Fibroblast of skin of right quadriceps (primary cell): ENCODE data around the gene GPC5.
A peak's percentile ranks its signal among the peaks of the same experiment; 100 is the strongest.
"Not testable (repeated sequence)": the region's sequence is repeated elsewhere in the genome, so short reads cannot be mapped to it uniquely, and the experiment has no call there.

Source experiments
- DNase-seq: peaks from one replicate; pipeline ENCODE4 v3.0.0-alpha.2; 2013

The GPC5 gene

DNA sequence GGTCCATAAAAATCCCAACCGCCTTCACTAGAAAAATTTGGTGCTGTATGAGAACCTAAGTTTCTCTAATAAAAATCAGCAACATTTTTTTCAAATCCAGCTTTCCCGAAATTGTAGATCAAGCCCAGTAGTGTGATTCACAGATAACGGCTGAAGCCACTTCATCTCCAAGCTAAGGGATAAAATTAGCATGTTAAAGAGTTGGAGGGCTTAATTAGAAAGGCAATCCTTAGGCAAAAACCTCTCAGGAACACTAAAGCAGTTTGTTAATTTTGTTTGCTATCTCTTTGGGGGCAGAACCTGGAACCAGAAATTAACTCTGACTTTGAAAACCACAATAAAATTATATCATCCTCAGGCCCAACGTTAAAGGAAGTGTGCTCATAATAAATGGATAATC lies 820.2 kb downstream of the GPC5 start:
- DNase-seq, result no peak

DNA sequence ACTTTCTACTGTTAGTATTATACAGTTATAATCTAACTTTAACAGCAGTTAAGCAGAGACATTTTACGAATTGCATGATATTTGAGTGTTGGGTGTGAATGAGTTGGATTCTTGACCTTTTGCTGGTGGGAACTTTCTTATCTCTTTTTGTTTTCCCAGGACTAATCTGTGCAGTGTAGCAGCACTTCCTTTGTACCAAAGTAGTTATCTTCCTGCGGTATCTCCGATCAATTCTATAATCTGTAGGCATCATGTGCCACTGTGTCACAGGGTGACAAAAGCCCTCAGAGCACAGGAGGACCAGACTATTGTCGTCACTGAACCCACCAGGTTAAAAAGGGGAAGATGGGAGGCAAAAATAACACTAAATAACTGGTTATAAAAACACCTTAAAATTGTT lies 823.5 kb downstream of the GPC5 start:
- DNase-seq, result no peak

DNA sequence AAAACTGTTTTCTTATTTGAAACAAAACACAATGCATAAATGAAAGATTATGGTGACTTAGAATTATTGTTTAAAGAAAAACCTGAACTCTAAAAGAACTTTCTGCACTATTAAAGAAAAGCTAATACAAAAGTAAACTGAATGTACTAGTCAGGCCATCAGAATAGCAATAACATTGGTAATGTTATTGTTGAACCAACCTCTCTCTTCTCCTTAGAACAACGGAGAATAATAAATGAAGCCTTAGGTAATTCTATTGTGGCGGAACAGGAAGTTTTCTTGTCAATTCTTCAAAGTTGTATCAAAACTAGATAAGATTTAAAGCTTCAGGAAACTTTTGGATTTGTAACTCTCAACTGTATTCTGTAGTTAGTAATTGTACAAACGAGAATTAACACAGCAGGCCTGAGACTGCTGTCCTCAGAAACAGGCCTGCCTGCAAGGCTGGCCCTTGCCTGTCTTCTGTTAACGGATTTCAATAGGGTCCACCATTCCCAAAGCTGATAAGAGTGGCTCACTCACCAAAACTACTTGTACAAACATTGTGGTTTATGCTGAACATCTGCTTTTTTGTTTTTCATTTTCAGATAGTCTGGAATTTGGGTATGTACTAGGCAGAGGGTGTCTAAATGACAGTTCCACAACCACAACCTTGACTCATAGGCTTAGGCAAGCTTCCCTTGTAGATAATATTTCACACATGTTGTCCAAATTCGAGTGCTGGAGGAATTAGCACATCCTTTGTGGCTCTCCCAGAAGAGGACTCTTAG lies 825.8 kb downstream of the GPC5 start:
- peak; percentile 85 for DNase-seq

DNA sequence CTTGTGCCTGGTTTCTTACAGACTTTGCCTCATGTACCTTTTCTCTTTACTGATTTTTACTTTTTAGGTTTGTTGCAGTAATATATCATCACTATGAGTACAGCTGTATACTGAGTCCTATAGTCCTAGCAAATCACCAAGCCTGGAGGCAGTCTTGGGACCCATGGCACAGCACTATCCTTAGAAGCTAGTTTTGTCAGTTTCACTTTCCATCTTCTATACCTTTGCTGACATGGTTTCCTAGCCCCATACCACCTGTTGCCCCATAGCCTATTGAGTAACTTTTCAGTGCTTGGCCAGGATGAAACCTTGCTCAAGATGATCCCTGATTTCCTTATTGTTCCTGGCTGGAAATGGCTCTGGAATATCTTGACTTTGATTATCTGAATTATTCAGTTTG lies 826.4 kb downstream of the GPC5 start:
- no peak for DNase-seq

DNA sequence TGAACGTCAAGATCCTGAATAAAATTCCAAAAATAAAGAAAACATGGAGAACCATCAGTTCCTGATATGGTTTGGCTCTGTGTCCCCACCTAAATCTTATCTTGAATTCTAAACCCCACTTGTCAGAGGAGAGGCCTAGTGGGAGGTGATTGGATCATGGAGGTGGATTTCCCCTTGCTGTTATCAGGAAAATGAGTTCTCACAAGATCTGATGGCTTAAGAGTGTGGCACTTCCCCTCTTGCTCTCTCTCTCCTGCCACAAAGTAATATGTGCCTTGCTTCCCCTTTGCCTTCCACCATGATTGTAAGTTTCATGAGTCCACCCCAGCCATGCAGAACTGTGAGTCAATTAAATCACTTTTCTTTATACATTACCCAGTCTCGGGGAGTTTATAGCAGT lies 827.4 kb downstream of the GPC5 start:
- DNase-seq, result no peak

DNA sequence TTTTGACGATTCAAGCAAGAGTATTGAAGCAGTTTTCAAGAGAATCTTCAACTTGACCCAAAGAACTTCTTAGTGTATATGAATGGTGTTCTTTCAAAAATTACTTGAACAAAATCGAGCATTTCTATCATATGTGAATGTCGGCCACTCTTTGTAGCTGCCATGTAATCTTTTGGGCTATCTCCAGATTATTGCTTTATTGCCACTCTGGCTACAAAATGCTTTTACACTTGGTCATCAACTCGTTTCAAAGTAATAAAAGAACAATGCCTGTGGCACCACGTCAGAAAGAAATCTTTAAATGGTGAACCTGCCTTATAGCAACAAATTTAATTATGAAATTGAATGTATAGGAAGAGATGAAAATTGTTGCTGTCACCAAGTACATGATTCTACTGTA lies 834.5 kb downstream of the GPC5 start:
- DNase-seq, result no peak

DNA sequence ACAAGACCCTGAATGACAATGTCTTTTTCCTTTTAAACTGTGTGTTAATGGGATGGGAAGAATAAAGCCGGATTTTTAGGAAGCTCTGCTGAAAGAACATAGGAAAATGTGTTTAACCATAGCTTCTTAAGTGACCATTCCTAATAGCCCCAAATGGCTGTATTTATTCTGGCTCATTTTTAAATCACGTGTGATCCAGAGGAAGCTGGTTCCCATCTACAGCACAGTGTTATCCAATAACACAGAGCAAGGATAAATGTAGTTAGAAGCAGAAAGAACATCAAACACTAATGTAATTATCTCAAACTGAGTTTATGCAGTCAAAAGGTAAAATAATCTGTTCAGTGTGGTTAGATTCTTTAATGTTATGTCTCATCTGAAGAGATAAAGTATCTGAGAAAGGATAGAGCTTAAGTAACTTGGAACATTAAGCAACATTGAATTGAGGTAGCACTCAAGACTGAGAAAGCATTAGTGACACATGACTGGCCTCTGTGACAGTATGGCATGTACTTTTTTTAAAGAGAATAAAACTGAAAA lies 853.3 kb downstream of the GPC5 start:
- no peak for DNase-seq

DNA sequence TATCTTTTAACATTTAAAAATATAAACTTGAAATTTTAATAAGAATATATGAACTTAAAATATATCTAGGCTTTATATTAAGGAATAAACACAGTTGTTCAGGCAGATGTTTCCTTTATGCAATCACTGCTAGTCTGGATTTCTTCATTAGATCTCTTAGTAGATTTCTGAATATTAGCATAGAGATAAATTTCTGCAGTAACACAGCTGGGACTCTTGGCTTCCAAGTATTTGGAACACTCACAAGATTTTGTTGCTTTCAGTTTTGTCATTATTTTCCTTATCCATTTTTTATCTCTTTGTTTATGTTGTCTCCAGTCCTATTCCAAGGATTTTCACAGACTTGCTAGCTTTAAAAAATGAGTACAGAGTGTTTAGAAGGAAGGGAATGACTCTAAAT lies 857.1 kb downstream of the GPC5 start:
- DNase-seq, result no peak

DNA sequence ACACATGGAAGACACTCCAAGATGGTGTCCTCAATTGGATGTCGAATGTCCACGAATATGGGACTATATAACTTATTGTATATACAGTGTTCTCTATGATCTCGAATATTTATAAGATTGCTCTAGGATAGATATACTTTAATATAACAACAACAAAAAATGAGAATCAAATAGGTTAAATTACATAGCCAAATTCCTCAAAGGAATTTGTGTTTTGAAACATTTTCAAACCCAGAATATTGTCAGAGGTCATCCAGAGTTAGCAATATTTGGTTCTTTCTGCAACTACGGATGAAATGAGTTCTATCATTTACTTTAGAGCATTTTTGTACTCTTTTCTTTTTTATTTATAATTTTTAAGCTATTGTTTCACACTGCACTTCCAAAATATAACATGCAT lies 857.8 kb downstream of the GPC5 start:
- no peak for DNase-seq

DNA sequence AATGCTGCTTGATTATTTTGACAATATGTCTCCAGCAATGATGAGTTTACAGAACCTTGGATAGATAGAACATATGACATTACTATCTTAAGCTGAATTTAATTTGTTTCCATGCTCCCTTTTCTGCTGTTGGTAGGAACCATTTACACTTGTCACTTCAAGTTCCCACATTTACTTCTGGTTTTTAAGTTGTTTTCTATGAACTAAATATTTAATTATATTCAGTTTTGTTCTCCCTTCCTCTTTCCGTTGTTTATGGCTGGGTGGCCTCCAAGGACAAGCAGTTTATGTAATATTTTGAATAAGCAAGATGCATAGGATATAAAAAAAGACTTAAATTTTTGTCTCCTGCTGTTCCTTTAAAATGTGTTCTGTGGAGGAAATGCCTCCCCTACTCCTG lies 860.6 kb downstream of the GPC5 start:
- no peak for DNase-seq

DNA sequence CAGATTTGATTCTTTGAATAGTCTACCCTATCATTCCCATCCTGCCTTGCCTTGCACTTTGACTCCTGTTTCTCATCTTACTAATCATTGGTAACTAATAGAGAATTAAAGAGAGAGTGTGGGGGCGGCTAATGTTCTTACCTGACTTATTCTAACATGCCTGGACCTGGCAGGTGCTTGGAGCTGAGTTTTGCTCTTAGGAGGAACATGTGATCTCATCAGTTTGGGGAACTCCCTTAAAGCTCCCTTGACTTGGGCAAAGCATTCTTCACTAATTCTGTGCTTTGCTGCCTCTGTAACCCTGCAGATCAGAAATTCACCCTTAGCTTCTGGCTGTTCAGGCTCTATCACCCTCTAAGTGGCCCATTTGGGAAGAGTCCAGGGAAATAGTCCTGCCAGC lies 861.1 kb downstream of the GPC5 start:
- DNase-seq, result no peak

DNA sequence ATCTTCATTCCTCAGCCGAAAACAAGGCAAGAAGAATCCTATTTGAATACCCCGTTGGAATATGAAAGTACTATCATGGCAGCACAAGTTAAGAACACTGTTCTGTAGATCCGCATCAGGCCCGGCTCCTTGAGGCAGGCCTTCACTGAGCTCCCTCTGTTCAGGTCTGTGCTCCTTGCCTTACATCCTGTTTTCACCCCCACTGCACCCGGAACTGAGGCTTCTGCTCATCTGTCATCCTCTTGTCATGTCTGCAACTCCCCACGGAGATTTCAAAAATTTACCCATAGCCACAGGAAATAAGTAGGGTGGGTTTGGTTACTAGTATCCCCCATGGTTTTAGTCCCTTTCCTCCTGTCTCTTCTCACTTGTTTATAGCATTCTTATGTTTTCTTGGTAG lies 861.9 kb downstream of the GPC5 start:
- DNase-seq, result no peak

DNA sequence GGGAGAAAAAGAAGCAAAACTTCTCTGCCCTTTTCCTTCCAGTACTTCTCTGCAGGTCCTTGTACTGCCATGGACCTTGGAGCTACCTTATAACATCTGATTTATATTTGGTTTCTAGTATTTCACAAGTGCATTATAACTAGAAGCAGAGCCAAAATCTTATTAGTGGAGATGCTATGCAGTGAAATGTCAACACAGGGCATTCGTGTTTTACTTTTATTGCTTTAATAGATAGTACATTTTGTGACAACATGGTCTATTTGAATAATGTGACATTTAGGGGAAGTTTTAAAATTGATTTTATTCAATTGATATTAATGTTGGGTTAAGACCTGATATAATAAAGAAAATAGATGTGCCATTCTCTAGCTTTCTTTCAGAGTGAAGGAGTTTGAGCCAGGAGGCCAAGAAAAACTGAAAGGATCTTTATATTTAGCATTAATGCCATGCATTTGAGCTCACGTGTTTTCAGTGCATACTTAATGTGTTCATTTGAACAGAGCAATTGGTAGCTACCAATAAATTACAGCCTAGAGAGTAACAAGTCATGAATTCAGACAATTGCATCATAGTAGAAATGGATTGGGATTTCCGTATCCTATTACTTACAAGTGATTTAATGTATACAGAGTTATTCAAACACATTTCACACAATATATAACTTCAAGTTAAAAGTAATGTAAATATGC lies 863.8 kb downstream of the GPC5 start:
- no peak for DNase-seq

DNA sequence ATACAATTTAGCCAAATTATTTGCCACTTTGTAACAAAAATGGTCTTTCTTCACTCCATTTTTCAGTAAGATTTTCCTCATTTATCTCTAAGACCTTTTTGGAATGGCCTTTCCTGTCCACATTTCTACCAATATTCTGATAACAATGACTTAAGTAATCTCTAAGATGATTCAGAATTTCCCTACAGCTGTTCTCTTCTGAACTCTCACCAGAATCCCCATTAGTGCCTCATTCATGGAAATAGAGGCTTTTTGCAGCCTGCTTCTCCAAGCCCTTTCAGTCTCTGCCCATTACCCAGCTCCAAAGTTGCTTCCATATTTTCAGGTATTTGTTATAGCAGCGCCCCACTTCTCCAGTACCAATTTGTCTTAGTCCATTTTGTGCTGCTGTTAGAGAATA lies 867.0 kb downstream of the GPC5 start:
- DNase-seq, result no peak

DNA sequence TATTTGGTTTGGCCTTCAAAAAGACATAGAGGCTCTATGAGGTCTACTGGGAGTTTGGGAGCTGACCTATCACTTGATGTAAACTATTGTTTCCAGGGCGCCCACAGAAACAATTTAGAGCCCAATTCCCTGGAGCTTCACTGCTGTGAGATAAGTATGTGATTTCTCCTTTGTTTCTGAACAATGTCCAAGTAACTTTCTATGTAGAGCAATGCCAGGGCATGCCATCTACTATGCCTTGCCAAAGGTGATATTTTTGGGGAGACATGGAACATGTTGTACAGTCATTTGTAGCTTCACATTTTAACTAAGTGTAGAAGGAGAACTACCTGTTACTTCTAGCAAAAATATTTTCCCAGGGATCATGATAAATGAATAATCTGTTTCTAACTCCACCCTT lies 872.6 kb downstream of the GPC5 start:
- DNase-seq, result no peak

DNA sequence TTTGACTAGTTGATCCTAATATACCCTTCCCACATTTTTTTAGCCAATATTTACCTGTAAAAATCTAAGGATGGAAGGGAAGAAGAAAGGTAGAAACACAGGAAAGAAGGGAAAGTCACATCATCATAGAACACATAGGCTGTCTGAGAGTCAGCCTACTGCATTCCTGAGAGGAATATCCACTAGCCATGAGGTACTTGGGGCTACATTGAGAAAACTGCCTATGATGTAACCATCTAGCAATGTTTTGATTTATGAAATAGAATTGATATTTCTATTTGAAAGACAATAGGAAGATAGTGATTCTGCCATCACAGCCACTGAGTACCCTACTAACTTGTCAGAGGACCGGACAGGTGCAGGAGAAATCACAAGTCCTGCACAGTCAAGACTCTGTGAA lies 873.8 kb downstream of the GPC5 start:
- DNase-seq, result no peak

DNA sequence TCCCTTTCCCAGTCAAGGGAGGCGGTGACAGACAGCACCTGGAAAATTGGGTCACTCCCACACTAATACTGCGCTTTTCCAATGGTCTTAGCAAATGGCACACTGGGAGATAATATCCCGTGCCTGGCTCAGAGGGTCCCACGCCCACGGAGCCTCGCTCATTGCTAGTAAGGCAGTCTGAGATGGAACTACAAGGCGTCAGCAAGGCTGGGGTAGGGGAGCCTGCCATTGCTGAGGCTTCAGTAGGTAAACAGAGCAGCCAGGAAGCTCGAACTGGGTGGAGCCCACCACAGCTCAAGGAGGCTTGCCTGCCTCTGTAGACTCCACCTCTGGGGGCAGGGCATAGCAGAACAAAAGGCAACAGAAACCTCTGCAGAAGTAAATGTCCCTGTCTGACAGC lies 882.6 kb downstream of the GPC5 start:
- DNase-seq, result not testable (repeated sequence)

DNA sequence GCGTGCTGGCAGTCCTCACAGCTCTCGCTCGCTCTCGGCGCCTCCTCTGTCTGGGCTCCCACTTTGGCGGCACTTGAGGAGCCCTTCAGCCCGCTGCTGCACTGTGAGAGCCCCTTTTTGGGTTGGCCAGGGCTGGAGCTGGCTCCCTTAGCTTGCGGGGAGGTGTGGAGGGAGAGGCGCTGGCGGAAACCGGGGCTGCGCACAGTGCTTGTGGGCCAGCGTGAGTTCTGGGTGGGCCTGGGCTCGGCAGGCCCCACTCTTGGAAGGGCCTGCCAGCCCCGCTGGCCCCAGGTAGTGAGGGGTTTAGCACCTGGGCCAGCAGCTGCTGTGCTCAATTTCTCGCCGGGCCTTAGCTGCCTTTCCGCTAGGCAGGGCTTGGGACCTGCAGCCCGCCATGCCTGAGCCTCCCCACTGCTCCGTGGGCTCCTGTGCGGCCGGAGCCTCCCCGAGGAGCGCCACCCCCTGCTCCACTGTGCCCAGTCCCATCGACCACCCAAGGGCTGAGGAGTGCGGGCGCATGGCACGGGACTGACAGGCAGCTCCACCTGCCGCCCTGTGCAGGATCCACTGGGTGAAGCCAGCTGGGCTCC lies 892.4 kb downstream of the GPC5 start:
- DNase-seq, result not testable (repeated sequence)

DNA sequence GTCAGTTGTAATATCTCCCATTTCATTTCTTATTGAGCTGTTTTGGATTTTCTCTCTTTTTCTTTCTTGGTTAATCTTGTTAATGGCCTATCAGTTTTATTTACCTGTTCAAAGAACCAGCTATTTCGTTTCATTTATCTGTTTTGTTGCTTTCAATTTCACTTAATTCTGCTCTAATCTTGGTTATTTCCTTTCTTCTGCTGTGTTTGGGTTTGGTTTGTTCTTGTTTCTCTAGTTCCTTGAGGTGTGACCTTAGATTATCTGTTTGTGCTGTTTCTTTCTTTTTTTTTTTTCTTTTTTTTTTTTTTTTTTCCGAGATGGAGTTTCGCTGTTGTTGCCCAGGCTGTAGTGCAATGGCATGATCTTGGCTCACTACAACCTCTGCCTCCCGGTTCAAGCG lies 896.1 kb downstream of the GPC5 start:
- not testable (repeated sequence) for DNase-seq

DNA sequence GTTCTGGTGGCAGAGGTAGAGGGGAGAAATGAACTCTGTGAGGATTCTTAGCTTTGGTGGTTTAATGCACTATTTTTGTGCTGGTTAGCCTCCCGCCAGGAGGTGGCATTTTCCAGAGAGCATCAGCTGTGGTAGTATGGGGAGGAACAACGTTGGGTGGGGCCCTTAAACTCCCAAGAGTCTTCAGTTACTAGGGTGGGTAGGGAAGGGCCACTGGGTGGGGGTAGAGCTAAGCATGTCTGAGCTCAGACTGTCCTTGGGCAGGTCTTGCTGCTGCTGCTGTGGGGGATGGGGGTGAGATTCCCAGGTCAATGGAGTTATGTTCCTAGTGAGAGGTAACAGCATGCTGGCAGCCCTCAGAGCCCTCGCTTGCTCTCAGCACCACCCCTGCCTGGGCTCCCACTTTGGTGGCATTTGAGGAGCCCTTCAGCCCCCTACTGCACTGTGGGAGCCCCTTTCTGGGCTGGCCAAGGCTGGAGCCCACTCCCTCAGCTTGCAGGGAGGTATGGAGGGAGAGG lies 897.8 kb downstream of the GPC5 start:
- not testable (repeated sequence) for DNase-seq

DNA sequence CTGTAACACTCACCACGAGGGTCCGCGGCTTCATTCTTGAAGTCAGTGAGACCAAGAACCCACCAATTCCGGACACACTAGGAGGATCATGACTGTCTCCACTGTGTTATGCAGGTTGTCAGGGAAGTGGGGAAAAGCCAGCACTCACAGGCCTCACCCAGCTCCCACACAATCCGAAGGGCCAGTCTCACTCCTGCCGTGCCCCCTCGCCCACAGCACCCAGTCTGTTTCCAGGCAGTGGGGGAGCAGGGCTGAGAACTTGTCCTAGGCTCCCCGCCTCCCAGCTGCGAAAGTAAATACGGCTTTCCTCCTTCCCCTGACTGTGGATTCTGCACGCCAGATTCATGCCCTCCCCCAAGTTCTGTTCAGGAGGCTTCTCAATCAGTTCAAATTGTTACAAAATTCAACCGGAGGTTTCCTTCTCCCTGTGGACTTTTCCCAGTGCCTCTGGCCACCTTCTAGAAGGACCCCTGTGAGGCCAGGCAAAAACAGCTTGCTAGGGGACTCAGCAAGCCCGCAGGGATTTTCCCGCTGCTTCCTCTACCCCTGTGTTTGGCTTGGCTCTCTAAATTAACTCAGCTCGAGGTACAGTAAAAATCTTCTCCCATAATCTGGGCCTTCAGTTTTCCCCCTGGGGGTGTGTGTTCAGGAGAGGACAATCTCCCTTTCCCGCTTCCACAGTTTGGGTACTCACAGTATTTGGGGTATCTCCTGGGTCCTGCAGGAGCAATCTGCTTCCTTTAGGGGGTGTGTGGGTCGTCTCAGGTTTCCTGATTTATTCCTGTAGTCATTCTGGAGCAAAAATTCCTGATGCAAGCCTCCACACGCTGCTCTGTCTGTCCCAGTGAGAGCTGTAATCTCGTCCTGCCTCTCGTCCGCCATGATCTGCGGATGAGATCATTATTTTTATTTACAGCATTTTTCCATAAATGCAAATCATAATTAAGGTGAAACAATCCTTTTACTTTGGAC lies 899.8 kb downstream of the GPC5 start:
- no peak for DNase-seq

DNA sequence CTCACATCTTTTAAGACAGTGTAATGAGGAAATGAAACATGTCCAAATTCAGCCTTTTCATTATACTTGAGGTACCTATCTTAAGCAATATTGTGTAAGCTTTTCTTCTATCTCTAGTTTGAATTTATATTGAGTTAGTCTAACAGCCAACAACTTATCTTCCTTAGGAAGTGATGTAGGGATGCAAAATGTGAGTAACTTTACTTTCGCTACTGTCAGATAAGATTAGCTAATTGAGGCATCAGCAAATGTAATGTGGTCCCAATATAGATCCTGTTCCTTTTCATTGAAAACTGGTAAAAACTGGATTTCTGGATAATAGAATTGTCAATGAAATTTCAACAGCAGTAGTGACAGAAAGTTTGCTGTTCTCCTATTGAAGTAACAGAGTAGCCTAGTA lies 902.2 kb downstream of the GPC5 start:
- no peak for DNase-seq

DNA sequence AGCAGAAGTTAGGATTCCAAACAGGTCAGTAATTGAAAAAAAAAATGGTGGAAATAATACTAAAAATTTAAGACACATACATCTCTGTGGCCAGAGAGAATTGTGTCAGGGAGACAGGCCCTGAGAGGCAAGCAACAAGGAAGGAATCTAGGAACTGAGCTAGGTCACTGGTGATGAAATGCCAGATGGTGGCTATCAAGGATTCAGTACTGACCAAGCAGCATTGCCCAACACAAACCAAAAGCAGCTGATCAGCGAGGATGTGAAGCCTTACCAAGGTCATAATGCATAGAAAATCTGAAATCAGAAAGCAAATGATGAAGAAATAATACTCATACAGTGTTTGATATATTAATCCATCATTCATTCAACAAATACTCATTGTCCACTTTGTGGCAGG lies 905.0 kb downstream of the GPC5 start:
- peak; percentile 2 for DNase-seq
